GM21825 (cell line): ENCODE results near the gene MSI2.
A peak's percentile ranks its signal among the peaks of the same experiment; 100 is the strongest.

Experiments
- ATAC-seq: cut with Tn5 transposase; IDR thresholded peaks from one replicate; pipeline ENCODE4 v1.9.1; 2021; ENCODE audit warnings: mild to moderate bottlenecking, moderate library complexity; ENCODE audit not compliant: unreplicated experiment

MSI2 gene

DNA sequence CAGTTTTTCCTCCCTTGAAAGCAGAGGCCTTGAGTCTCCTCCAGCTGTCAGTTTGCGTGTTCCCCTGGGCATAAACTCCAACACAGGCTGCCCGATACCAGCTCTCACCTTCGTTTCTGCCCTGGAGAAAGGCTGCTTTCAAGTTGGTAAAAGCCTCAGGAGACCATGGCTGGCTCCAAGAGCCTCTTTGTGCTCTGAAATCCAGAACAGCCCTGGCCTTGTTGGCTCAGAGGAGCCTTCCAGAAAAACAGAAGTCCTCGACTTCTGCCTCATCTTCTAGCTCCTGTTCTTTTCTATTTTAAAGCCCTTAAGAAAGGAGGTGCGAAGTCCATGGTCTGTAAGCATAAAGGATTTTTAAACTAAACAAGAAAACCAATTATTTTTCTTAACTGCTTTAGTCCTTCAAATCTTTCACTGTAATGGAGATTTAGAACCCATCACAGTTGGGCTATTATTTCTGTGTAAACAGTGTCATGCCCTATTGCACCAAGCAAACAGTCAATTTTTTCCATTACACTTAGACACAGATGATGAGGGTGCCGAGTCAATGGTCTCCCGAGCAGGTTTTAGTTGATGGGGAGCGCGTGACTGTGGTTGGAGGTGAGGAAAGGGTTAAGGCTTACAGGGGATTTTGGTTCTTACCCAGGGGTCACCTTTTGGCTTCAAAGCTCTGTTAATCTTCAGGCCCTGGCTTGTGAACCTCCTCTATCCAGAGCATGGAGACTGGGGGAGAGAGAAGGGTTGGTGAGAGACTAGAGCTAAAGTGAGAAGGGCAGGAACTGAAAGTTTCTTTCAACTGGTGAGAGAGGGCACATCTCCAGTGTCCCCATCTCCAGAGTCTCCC lies 212.8 kb downstream of the MSI2 start:
- ATAC-seq, result peak; percentile 37

DNA sequence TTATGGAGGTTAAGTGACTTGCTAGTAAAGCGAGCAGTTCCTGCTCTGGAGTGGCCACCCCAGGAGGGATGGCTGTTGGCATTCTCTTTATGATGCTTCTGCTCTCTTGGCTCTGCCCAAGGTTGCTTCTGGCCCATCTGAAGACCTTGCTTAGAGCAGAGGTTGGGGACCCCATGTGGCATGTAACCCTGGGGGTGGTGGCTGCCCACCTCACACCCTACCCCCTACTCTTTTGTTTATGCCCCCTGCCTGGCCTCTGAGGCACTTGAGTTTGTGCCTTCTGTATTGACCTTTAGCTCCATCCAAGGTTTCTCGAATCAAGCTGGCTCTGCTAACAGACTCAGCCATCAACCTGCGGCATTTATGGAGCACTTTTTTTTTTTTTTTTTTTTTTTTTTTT lies 214.6 kb downstream of the MSI2 start:
- ATAC-seq, result no peak

DNA sequence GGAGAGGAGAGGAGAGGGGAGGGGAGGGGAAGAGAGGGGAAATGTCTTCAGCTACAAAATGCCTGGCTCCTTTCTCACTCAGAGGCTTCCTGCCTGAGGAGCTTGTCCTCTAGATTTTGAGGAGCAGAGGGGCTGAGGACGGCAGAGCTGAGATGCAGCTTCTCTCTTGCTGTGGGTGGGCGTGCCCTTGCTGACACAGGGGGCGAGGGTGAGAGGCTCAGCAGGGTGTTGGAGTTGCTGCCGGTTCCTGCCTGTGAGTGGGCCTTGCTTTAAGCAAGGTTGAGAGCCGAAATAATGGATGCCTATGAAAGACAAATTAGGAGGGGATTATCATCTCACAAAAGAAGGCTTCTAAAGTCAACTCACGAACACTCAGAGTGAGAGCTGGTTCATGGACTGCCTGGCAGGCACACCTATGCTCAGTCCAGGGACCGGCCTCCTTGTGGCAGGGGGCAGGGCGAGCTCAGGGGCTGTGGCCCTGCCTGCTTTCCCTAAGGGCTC lies 215.6 kb downstream of the MSI2 start:
- no peak for ATAC-seq

DNA sequence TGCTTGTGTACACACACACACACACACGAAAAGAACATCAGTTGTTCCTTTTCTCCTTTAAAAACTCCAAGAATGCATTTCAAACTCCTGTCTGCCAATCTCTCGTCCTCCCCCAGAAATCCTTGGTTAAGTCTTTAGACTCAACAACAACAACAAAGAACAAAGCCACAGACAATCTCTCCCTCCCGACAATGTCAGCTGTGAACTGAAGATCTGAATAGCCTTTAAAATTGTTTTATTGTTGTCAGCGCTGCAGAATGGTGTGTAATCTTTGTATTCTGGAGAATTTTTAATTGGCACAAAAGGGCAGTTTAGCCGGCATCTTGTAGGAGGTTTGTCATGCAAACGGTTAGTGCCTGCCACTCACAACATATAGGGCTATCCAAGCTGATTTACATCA lies 219.5 kb downstream of the MSI2 start:
- ATAC-seq, result no peak

DNA sequence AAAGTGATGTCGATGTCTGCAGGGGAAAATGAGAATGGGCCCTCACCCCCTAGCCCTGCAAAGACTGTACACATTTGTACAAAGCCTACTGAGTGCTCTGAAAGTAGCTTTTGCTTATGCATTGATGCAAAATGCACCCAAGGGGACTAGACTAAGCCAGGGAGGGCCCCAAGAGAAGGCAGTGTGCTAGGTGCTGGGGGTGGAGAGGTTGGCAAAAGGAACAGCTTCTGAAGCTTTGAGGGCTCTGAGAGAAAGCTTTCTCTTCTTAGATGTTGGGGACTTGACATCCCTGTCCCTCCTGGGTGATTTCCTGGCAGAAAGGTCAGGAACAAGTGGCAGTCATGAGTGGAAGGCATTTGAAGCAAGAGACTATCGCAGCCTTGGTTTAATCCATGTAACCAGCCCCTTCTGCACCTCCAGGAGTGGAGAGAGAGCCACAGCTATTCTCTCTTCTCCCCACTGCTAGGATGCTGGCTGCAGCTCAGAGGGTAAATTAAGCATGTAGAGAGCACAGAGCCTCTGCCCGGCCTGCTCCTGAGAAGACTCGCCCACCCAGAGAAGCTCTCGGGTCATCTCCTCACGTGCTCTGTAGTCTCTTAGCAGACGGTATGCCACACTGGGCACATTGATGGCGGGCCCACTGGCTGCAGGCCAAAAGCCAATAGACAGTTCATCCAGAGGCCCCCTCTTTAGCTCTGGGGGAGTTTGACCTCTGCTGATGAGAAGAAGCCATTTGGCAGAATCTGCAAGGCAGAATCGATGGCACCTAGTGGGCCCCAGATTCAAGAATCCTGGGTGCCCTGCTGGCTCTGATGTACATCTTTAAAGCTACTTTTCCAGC lies 221.4 kb downstream of the MSI2 start:
- no peak for ATAC-seq

DNA sequence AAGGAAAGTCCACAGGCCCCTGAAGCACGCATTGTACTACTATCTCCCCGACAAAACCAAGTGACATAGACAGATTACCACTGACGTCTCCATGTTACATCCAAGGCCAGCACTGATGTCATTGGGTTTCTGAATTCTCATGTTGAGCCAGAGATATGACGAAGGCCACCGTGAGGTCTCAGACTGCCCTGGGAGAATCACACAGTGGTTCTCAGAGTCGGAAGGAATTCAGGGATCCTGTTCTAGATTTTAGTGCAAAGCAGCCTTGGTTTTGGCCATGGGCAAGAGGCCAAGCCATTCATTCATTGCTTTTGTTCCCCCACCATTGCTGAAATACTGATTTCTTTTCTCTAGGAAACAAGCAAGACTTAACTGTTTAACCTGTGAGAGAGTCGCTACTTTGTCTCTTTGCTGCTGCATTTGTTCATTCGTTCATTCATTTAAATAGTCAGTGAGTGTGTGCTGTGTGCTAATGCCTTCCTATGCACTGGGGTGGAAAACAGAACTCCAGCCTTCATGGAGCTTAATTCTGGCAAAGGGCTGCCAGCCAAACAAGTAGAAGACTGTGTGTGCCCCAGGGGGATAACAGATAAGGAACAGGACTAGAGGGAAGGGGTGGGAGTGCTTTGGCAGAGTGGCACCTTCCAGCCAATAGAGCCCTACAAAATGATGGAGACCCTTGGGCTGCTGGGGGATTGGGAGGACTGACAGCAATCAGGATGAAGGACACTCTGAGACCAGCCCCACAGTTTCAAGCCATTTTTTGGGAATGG lies 222.3 kb downstream of the MSI2 start:
- ATAC-seq, result no peak

DNA sequence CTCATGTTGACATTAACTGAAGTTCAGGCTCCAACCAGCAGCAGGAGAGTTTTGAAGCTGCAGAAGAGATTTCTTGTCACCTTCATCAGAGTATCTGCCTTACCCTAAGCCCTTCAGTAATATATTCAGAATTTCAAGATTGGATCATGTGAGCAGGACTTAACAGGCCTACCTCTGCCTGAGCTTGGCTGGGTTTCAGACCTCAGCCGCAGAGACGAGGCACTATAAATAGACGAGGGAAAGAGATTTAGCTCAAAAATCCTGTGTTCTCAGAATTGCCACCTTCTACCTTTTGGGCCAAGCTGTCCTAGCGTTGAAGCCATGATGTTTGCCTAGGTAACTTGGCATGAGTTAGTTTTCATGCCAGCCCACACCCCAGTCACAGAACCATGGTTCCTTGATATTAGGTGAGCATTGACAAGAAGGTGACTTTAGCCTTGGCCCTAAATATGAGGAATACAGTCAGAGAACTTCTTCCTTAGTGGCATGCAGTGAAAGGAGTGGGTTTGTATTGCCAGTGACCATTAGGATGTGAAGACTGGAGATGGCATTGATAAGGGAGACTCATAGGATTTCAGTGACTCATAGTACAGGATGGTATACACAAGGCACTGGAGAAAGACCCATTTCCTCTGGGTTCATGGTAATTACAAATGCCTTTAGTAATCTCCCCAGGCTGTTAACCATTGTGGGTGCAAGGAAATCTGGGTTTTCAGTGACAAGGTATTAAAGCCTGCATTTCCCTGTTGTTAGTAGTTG lies 224.3 kb downstream of the MSI2 start:
- ATAC-seq, result no peak

DNA sequence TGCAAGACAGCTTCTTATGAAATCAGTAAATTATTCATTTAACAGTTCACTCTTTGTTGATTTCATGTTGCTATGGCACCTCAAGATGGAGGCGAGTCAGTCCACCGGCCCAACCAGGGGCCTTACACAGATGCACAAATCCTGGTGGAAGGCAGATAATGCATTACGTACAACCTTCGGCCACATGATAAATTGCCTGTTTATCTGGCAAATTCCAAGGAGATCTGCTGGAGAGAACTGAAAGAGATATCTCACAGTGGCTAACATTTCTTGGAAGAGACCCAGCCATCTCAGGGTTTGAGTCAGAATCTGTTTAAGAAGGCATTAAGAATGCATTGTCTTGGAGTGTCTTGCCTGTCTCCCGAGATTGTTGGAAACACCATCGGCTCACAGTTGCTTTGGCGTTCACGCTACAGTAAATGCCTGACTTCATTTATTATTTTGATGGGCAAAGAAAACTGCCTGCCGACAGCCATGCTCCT lies 225.6 kb downstream of the MSI2 start:
- ATAC-seq, result no peak

DNA sequence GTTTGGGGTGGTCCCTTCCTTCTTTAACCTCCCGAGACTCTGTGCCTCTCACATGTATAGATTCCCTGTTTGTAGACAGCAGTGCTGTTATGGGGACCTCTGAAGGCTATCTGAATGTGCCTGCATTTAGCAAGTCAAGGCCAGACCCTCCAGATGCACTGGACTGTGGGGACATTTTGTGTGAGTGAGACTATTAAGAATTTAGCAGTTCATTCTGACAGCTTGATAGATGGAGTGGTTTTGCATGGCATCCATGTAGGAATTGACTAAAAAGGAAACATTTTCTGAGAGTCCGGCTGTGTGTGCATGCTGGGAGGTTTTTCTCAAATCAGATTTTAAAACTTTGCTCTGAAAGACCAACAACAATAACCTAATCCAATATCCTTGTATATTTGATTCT lies 226.3 kb downstream of the MSI2 start:
- ATAC-seq, result no peak

DNA sequence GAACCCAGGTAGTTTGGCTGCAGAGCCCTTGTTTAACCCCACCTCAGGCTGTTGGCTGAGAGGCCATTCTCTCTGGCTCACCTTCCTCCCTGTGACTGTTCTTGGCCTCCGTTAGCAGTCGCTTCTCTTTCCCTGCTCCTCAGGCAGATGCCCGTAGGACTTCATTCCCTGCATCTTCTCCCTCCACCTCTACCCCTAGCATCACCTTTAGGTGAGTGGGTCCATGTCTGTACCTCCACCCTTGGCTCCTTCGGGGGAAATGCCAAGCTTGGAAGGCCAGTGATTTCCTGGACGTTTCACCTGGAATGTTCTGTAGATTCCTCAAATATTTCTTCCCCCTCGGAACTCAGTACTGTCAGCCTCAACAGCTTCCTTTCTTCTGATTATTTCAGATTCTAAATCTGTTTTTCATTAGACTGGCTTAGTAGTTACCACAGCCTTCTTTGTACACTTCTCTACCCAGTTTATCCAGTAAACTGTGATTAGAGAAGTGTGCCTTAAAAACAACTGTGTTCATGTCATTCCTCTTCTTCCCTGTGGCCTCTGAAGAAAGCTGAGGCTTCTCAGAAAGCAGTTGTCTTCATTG lies 227.9 kb downstream of the MSI2 start:
- ATAC-seq, result no peak

DNA sequence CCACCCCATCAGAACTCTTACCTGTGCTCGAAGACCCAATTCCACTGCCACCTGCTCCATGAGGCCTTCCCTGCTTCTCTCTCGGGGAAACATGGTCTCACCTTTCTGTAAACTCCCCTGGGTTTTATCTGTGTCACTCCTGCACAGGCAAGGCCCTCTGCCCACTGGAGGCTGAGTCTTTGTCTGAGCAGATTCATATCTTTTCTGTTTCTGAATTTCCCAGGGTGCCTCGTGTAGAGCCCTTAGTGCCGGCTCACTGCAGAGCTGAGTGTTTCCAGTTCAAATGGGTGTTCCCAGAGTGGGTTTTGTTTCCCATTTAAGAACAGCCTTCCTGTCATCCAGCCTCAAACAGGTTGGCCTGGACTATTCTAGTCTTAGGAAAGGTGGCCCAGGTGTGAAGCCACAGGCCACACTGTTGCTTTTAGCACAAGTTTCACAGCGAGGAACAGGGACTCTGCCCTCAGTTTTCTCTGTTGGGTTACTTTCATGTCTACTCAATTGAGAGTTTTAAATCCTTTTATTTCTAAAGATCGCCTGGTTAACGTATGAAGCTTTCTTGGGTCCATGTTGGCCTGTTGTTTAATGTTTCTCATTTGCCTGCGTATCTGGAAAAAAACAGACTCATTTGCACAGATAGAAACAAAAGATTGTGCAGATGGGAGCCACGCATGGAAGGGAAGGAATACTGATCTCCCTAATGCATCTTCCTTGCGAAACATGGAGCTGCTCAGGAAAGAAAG lies 228.7 kb downstream of the MSI2 start:
- ATAC-seq, result no peak

DNA sequence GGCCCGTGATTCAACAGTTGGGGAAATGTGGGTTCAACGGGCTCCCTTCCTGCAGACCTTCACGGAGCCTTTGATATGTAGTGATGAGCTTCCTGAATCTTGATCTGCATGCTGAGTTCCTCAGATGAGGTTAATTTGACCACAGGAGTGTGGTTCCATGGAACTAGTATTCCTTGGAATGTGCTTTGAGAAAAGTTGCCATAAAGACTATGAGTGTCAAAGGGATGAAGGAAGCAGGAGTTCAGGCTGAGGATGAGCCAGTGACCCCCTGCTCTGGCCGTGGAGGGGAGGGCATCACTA lies 229.2 kb downstream of the MSI2 start:
- no peak for ATAC-seq

DNA sequence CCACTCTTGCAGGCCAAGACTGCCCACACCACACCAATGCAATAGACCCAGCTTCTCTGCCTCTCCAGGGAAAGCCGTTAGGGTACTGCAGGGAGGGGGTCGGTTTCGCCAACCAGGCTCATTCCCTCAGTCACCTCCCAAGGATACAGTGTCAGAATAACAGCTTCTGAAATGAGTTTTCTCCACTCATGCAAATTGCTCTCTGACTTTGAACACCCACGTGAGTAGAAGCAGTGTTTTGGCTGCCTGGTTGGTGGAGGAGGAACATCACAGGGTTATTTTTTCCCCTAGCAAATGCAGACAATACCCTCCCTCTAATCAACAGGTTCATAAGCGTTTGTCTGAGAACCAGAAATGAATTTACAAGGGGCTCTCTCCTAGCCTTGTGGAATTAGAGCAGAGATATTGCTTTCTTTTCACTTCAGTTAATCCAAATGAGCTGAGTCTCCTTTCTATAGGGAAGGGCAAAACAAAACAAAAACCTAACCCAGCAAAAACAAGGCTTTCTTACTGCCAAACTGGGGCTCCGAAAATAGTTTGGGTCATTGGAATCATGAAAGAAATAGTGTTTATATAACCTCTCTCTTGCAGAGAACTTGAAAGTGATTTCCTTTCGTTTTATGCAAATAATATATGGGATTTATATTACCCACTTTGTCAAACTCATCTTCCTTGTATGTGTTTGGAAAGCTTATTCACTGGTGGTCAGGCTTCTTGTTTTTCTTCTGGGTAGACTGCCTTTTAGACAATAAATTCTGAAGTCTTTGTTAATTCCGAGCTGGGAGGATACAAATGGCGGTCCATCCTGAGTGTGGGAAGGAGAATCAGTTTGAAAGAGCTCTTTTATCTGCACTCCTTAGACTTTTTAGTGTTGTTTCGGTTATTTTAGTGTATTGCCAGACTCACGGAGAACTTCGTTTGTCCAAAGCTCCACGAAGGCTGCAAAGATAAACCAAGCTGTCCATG lies 229.9 kb downstream of the MSI2 start:
- no peak for ATAC-seq

DNA sequence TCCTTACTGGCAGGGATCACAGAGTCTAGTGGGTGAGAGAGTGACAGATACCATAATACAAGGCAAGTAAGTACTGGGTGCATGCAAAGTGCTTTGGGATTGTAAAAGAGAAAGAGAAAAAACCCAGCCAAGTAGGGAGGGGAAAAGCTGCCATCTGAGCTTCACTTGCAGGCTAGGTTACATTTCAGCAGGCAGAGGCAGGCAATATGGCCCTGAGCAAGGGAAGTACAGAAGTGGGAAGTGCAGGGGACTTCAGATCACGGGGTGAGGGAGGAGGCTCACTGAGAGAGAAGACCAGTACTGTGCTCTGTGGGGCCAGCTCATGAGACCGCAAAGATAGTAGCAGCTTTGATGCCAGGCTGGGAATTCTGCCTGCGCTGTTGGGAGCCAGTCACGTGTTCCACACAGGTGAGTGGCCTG lies 230.6 kb downstream of the MSI2 start:
- no peak for ATAC-seq

DNA sequence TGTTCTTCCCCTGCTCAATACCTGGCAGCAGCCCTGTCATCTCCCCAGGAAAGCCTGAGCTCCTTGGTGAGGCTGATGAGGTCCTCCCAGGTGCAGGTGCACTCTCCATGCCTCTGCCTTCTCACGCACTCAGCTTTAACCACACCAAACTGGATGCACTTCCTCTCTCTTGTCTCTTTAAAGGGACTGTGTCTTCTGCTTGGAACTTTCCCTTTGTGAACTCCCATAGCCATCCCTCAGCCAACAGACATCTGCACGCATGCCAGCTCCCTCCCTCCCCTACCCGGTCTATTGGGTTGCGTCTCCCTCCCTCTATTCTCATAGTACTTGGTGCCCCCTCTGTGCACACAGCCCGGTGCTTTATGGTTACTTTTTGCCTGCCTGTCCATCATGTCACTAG lies 231.2 kb downstream of the MSI2 start:
- no peak for ATAC-seq

DNA sequence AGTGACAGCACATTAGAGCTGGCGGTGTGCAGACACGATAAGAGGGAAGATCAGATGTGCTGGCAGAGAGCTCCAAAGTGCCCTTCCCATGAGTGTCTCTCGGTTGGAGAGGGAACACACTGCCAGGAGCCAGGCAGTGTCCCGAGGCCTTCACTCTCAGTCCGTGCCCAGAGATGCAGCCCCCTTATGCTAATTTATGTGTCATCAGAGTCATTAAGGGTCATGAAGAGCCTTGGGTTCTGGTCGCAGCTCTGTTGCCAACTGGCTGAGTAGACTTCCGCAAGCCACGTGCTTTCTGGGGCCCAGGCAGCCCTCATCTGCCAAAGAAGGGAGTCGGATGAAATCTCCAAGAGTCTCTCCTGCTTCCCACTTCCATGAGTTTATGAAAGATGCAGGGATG lies 232.5 kb downstream of the MSI2 start:
- ATAC-seq, result no peak

DNA sequence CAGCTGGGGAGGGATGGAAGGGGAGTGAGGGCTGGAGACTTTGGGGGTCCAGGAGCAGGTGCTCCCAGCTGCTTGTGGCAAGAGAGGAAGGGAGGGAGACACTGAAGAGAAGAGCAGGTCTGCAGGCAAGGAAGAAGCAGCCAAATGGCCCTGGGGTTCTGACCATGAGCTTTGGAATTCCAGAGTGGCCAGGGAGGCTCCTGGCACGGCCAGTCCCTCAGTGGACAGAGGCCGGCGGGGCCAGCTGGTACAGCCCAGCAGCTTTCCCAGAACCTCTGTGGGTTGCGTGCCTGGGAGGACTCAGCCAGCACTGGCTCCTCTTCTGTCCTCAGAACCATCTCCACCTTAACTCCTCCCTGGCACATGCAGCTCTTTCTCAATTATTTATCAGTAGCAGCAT lies 233.0 kb downstream of the MSI2 start:
- no peak for ATAC-seq

DNA sequence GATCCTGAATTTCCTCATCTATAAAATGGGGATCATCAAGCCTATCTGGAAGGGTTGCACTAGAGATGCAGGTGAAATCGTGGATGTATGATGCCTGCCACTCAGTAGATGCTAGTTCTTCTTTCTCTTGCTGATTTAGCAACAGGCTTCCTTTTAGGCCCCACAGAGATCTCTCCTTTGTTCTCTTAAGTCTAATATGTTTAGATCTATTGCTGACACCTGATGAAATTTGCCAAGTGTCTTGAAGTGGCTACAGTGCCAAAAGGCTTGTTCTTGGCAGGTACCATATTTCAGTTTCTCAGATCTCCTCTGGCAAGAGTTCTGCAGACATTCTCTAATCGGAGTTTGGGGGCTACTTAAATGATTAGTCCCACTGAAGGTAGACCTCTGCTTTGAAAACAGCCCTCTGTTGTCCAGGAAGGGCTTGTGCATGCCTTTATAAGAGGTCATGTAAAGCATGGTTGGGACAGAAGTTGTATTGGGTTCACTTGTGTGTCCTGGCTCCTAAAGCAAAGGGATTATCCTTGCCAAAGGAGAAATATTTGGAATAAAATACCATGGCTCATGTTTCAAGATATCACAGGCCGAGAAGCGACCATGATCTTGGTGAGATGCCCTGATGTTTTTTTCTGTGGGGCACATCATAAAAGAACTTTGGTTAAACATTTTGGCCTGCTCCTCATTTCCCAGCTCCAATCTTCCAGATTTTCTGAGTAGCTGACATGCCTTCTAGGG lies 234.0 kb downstream of the MSI2 start:
- no peak for ATAC-seq
